GM12878 (cell line): ENCODE measurements around the gene TMEM175. TPM values are rescaled to one million over a fixed set of nuclear protein-coding genes. Genes with fewer than 3 reads are reported as not detected.

Source experiments
- ATAC-seq: fragments of 200-7000 bp; cut with Tn5 transposase; 3 replicates; pipeline ENCODE4 v1.9.1; 2020; ENCODE audit warnings: mild to moderate bottlenecking, moderate library complexity
- BruUV-seq: library from RNA; stranded (reverse); fragments of 400-500 nt; replicated peaks from 2 replicates; lab custom pipeline; 2021; lab: Mats Ljungman, UMichigan
- CTCF ChIA-PET: fragments of 300-600 bp; sonication (Branson Sonifier 250); formaldehyde crosslinking; extraction: SDS; loops from one replicate; lab custom pipeline; 2021; ENCODE audit warnings: inconsistent platforms; lab: Yijun Ruan, JAX
- POLR2A ChIA-PET: fragments of 350-600 bp; formaldehyde crosslinking; extraction: SDS; loops from one replicate; lab custom pipeline; 2021; ENCODE audit warnings: inconsistent platforms; lab: Charles Lee
- RAD21 ChIA-PET: fragments of 300-600 bp; sonication (Branson Sonifier 250); formaldehyde crosslinking; loops from one replicate; lab custom pipeline; 2023; ENCODE audit warnings: antibody characterized with exemption; ENCODE audit not compliant: unreplicated experiment; lab: Charles Lee
- SMC1A ChIA-PET: fragments of 300-600 bp; sonication (Branson Sonifier 250); formaldehyde crosslinking; loops from one replicate; lab custom pipeline; 2023; ENCODE audit not compliant: unreplicated experiment, uncharacterized antibody; lab: Charles Lee
- DNase-seq: peaks from one replicate; pipeline ENCODE4 v3.0.0-alpha.2; 2011; ENCODE audit warnings: low read depth, low spot score
- FAIRE-seq: peaks from 3 replicates; lab custom pipeline; 2011; peaks lifted over from hg19 to GRCh38; lab: Jason Lieb, UNC
- H2AFZ ChIP-seq: 2 replicates; pipeline ENCODE4 v1.6.0; 2011; ENCODE audit warnings: low read depth, low read length, control low read depth; ENCODE audit not compliant: control insufficient read depth
- H3K27ac ChIP-seq: 2 replicates; pipeline ENCODE4 v1.5.1; 2011; ENCODE audit warnings: control low read depth; ENCODE audit not compliant: control insufficient read depth, insufficient read depth
- H3K27me3 ChIP-seq, 2 experiments: replicated peaks in 1 of 2; 2 replicates each; pipeline versions ENCODE4 v1.6.0 to v1.6.1; 2011; ENCODE audit warnings: low read length in 1 of 2; ENCODE audit not compliant: control insufficient read depth in 2 of 2, insufficient read depth in 2 of 2
- H3K36me3 ChIP-seq, 2 experiments: 2 replicates each; pipeline ENCODE4 v1.5.1; 2011; ENCODE audit warnings: low read length in 1 of 2; ENCODE audit not compliant: control insufficient read depth in 2 of 2, insufficient read depth in 2 of 2
- H3K4me1 ChIP-seq: 2 replicates; pipeline ENCODE4 v1.6.1; 2011; ENCODE audit warnings: mild to moderate bottlenecking, low read length, moderate library complexity, mixed read lengths; ENCODE audit not compliant: control insufficient read depth, insufficient read depth
- H3K4me2 ChIP-seq: 2 replicates; pipeline ENCODE4 v1.6.0; 2011; ENCODE audit warnings: control low read depth; ENCODE audit not compliant: control insufficient read depth, insufficient read depth
- H3K4me3 ChIP-seq: fragments of 200-600 bp; sonication (generic); 2 replicates; pipeline ENCODE4 v1.5.1; 2016
- H3K79me2 ChIP-seq: 2 replicates; pipeline ENCODE4 v1.6.0; 2011; ENCODE audit warnings: low read length; ENCODE audit not compliant: control insufficient read depth, insufficient read depth
- H3K9ac ChIP-seq: 2 replicates; pipeline ENCODE4 v1.8.0; 2011; ENCODE audit warnings: low read length, control low read depth, mixed read lengths; ENCODE audit not compliant: control insufficient read depth, insufficient read depth
- H3K9me3 ChIP-seq: replicated peaks from 3 replicates; pipeline ENCODE4 v1.5.1; 2011; ENCODE audit warnings: mild to moderate bottlenecking, low read length; ENCODE audit not compliant: control insufficient read depth, insufficient read depth
- H4K20me1 ChIP-seq: 2 replicates; pipeline ENCODE4 v1.6.0; 2011; ENCODE audit not compliant: control insufficient read depth, insufficient read depth
- CBFB ChIP-seq: IDR thresholded peaks from 2 replicates; pipeline ENCODE4 v1.6.1; 2016; ENCODE audit warnings: antibody characterized with exemption, low read depth
- E4F1 ChIP-seq: fragments of 450-650 bp; IDR thresholded peaks from 2 replicates; pipeline ENCODE4 v1.6.1; 2018; ENCODE audit warnings: borderline replicate concordance, mild to moderate bottlenecking; ENCODE audit not compliant: partially characterized antibody
- GATAD2B ChIP-seq: fragments of 450-650 bp; conservative IDR thresholded peaks from 2 replicates; pipeline ENCODE4 v1.6.1; 2017; ENCODE audit warnings: low read depth, mild to moderate bottlenecking, moderate library complexity
- PKNOX1 ChIP-seq: fragments of 450-650 bp; IDR thresholded peaks from 2 replicates; pipeline ENCODE4 v1.6.1; 2016; ENCODE audit warnings: mild to moderate bottlenecking
- RBBP5 ChIP-seq: fragments of 200-600 bp; sonication (generic); conservative IDR thresholded peaks from 2 replicates; pipeline ENCODE4 v1.6.1; 2016
- SIN3A ChIP-seq: IDR thresholded peaks from 2 replicates; pipeline ENCODE4 v1.6.1; 2012; ENCODE audit warnings: low read depth, low read length, improper control_type of control experiment
- SPI1 ChIP-seq: IDR thresholded peaks from 2 replicates; pipeline ENCODE4 v1.6.1; 2011; ENCODE audit warnings: low read depth, mild to moderate bottlenecking, low read length, moderate library complexity, borderline replicate concordance; ENCODE audit not compliant: insufficient read depth
- WGBS: methylation state at CpG from one replicate; pipeline ENCODE4 v1.1.6; 2016; ENCODE audit warnings: low lambda C conversion rate; ENCODE audit not compliant: insufficient replicate concordance, insufficient coverage; ENCODE audit errors: missing lambda C conversion rate; 5-methylcytosine and 5-hydroxymethylcytosine counted together
- in situ Hi-C: fragments of 300-500 bp; cut with MboI; formaldehyde crosslinking; loops from 9 replicates; pipeline ENCODE4 v1.14.3; 2018; ENCODE audit warnings: mixed read lengths
- intact Hi-C: fragments of 100-400 bp; cut with micrococcal nuclease; formaldehyde crosslinking; loops from one replicate; pipeline ENCODE4 v1.14.2; 2022; ENCODE audit not compliant: unreplicated experiment
- polyA plus RNA-seq, 11 experiments: library from polyadenylated mRNA; depleted of rRNA in 4 of 11; unstranded in 6 of 11; stranded (reverse) in 5 of 11; fragments of >200 nt; fragmentation: Nextera tagmentation in 4 of 11; fragmentation: Illumina TruSeq in 1 of 11; extraction: Ambion mirVana in 4 of 11; extraction: Trizol in 1 of 11; gene quantifications; 1 replicate in 1 of 11; 2 replicates in 10 of 11; pipeline versions ENCODE4 v1.2.1 to v1.2.3, GENCODE V29; 2011 to 2016; ENCODE audit warnings: inconsistent platforms in 2 of 11, missing spikeins in 2 of 11, low read depth in 1 of 11
- total RNA-seq, 4 experiments: library from RNA; depleted of rRNA in 3 of 4; stranded (reverse); fragments of >200 nt in 3 of 4; fragmentation: Illumina TruSeq in 1 of 4; extraction: Trizol in 1 of 4; gene quantifications; 2 replicates each; pipeline versions ENCODE4 v1.2.1 to v1.2.3, GENCODE V29; 2013 to 2021

TMEM175 gene
- total and polyA plus RNA-seq, 10 of the 15 experiments (the other 5 are each of a cell fraction or from before 2014, with no cell fraction given), result 0.11 to 39.5 (median 22.3) TPM

GRCh38 chr4:982291-982690 is 50.0 kb downstream of the TMEM175 start:
- POLR2A ChIA-PET, result no interaction called here
- no TSS peak for BruUV-seq

More at GRCh38 chr4:982291-982690, 50.0 kb downstream of the TMEM175 start:
- Histone ChIP-seq H3K27me3 (no peaks in the 10 kb centered on the region), H3K27ac (no peak overlapping the region), H3K4me1 (peaks cover 8% of the 10 kb centered on the region; the same call in 1 of the 2 replicates), H3K9ac (no peak overlapping the region), H2AFZ (no peak overlapping the region), H3K4me2 (no peak overlapping the region), H3K9me3 (no peaks in the 10 kb centered on the region), H3K79me2 (no peaks in the 10 kb centered on the region), H3K36me3 (no peaks in the 10 kb centered on the region), H4K20me1 (no peaks in the 10 kb centered on the region), H3K4me3 (no peak overlapping the region)
- ChIA-PET RAD21 (no interaction called here), SMC1A (no interaction called here), CTCF (no interaction called here)
- in situ Hi-C loops, result no loop called here
- no peak for TF ChIP-seq PKNOX1
- no peak for TF ChIP-seq SPI1
- no peak for TF ChIP-seq GATAD2B
- no peak for TF ChIP-seq SIN3A
- no peak for TF ChIP-seq E4F1
- no peak for TF ChIP-seq CBFB
- no peak for TF ChIP-seq RBBP5
- WGBS, result 69% methylated on average over 17 of the region's 17 CpGs
- DNase-seq, result no peak
- intact Hi-C loops, result loop anchor here (10.0 kb wide), 1 partner anchor 87 kb away; no protein-coding TSS in a partner anchor
- FAIRE-seq, result no peak
- ATAC-seq, result no peak
